HepG2 (cell line): ENCODE results near the gene PTPRU. TPM values are rescaled to one million over a fixed set of nuclear protein-coding genes. Genes with fewer than 3 reads are reported as not detected.

Source experiments
- ETV5 ChIP-seq: IDR thresholded peaks from 2 replicates; pipeline ENCODE4 v1.6.1; 2018; ENCODE audit warnings: missing biosample characterization, missing genetic modification reagents, inconsistent platforms, borderline replicate concordance
- IKZF4 ChIP-seq: sonication (generic); formaldehyde crosslinking; IDR thresholded peaks from 2 replicates; pipeline ENCODE4 v1.5.1; 2020; ENCODE audit warnings: borderline replicate concordance, mild to moderate bottlenecking, low read depth, missing genetic modification reagents; ENCODE audit errors: not compliant biosample characterization
- KLF16 ChIP-seq, 2 experiments: sonication (generic) in 1 of 2; formaldehyde crosslinking in 1 of 2; IDR thresholded peaks; 2 replicates each; pipeline versions ENCODE4 v1.6.1 to v1.8.0; 2016 to 2023; ENCODE audit warnings: missing genetic modification reagents in 2 of 2, missing compliant biosample characterization in 1 of 2
- PLRG1 ChIP-seq: fragments of 450-650 bp; conservative IDR thresholded peaks from 2 replicates; pipeline ENCODE4 v1.6.1; 2016
- SUZ12 ChIP-seq: fragments of 150-350 bp; IDR thresholded peaks from 2 replicates; pipeline ENCODE4 v1.6.1; 2014; ENCODE audit warnings: low read depth, low read length
- ZNF260 ChIP-seq: sonication (generic); formaldehyde crosslinking; IDR thresholded peaks from 2 replicates; pipeline ENCODE4 v1.4.0; 2020; ENCODE audit warnings: missing genetic modification reagents, low read depth, mild to moderate bottlenecking, borderline replicate concordance
- ZNF451 ChIP-seq: sonication (generic); formaldehyde crosslinking; IDR thresholded peaks from 2 replicates; pipeline ENCODE4 v1.5.0; 2020; ENCODE audit warnings: mild to moderate bottlenecking, missing genetic modification reagents
- polyA plus RNA-seq, 8 experiments: library from polyadenylated mRNA; depleted of rRNA in 3 of 8; stranded (reverse) in 7 of 8; unstranded in 1 of 8; fragments of >200 nt; fragmentation: Illumina TruSeq in 4 of 8; extraction: Trizol in 4 of 8; gene quantifications; 2 replicates each; pipeline versions ENCODE4 v1.2.1 to v1.2.3, GENCODE V29; 2011 to 2016; ENCODE audit warnings: low read depth in 4 of 8, missing spikeins in 1 of 8, mixed read lengths in 1 of 8; ENCODE audit not compliant: insufficient read depth in 1 of 8
- total RNA-seq, 5 experiments: library from RNA; depleted of rRNA; stranded (reverse); fragments of >200 nt; fragmentation: Illumina TruSeq; extraction: Trizol; gene quantifications; 2 replicates each; pipeline ENCODE4 v1.2.3, GENCODE V29; 2016; ENCODE audit warnings: low read depth in 1 of 5
- TF ChIP-seq, protein P1 (sequence below), 2 experiments: sonication (generic) in 1 of 2; formaldehyde crosslinking in 1 of 2; IDR thresholded peaks; 2 replicates each; pipeline versions ENCODE4 v1.6.1 to v1.9.0; 2014 to 2022; ENCODE audit warnings: antibody characterized with exemption in 1 of 2, borderline replicate concordance in 1 of 2, inconsistent platforms in 1 of 2, low read depth in 1 of 2, missing genetic modification reagents in 1 of 2
- TF ChIP-seq, protein P2 (sequence below): sonication (generic); formaldehyde crosslinking; IDR thresholded peaks from 2 replicates; pipeline ENCODE4 v1.4.0; 2020; ENCODE audit warnings: low read depth, missing genetic modification reagents
- TF ChIP-seq, protein P3 (sequence below): sonication (generic); formaldehyde crosslinking; IDR thresholded peaks from 2 replicates; pipeline ENCODE4 v1.5.0; 2020; ENCODE audit warnings: missing genetic modification reagents
- TF ChIP-seq, protein P4 (sequence below): sonication (generic); formaldehyde crosslinking; IDR thresholded peaks from 2 replicates; pipeline ENCODE4 v1.5.1; 2020; ENCODE audit warnings: mild to moderate bottlenecking, missing genetic modification reagents, moderate library complexity

PTPRU gene
- total and polyA plus RNA-seq, 2 of the 13 experiments (the other 11 are each of a cell fraction or from before 2014, with no cell fraction given) = 21.6 to 22.3 TPM

DNA sequence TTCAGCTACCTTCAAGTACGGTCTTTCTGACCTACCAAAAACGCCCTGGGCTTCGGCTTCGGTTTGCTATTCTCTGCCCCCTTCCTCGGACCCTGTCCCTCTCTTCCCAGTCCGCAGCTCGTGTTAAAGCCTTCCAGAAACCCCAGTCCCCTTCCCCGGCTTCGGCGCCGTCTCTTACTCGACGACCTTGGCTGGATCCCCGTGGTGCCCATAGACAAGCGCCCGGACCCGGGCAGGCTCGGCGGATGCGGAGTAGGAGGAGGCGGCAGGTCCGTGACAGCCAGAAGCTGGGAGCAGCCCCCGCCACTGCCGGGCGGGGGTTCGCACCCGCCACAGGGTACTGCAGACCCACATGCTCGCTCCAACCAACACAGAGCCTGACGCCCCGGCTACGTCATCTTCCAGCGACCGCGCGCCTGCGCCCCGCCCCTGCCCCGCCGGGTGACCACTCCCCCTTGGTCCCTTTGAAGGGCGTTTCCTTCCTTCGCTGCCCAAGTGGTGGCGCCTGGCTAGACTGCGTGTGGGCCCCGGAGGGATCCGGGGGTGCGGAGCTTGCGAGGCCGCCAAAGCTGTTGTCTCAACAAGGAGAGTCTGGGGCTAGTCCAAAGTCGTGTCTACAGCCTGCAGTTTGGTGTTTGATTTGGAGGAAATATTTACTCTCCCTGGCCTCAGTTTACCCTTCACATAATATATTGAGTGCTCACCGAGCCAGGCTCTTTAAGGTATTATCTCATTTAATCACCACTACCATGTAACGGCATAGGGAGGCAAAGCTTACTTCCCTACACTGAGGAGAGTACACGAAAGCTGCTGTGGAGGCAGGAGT lies 5.6 kb upstream of the PTPRU start, which contains the start of gene MECR (continued):
- TF ChIP-seq, protein P1, sequence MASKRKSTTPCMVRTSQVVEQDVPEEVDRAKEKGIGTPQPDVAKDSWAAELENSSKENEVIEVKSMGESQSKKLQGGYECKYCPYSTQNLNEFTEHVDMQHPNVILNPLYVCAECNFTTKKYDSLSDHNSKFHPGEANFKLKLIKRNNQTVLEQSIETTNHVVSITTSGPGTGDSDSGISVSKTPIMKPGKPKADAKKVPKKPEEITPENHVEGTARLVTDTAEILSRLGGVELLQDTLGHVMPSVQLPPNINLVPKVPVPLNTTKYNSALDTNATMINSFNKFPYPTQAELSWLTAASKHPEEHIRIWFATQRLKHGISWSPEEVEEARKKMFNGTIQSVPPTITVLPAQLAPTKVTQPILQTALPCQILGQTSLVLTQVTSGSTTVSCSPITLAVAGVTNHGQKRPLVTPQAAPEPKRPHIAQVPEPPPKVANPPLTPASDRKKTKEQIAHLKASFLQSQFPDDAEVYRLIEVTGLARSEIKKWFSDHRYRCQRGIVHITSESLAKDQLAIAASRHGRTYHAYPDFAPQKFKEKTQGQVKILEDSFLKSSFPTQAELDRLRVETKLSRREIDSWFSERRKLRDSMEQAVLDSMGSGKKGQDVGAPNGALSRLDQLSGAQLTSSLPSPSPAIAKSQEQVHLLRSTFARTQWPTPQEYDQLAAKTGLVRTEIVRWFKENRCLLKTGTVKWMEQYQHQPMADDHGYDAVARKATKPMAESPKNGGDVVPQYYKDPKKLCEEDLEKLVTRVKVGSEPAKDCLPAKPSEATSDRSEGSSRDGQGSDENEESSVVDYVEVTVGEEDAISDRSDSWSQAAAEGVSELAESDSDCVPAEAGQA (IDR thresholded peaks at IDR 0.05; ENCODE audit: low read depth) = peak; percentile 77
- TF ChIP-seq, protein P1 (CRISPR knock-in tag; IDR thresholded peaks at IDR 0.05; ENCODE audit: borderline replicate concordance) = no peak
- TF ChIP-seq, protein P2, sequence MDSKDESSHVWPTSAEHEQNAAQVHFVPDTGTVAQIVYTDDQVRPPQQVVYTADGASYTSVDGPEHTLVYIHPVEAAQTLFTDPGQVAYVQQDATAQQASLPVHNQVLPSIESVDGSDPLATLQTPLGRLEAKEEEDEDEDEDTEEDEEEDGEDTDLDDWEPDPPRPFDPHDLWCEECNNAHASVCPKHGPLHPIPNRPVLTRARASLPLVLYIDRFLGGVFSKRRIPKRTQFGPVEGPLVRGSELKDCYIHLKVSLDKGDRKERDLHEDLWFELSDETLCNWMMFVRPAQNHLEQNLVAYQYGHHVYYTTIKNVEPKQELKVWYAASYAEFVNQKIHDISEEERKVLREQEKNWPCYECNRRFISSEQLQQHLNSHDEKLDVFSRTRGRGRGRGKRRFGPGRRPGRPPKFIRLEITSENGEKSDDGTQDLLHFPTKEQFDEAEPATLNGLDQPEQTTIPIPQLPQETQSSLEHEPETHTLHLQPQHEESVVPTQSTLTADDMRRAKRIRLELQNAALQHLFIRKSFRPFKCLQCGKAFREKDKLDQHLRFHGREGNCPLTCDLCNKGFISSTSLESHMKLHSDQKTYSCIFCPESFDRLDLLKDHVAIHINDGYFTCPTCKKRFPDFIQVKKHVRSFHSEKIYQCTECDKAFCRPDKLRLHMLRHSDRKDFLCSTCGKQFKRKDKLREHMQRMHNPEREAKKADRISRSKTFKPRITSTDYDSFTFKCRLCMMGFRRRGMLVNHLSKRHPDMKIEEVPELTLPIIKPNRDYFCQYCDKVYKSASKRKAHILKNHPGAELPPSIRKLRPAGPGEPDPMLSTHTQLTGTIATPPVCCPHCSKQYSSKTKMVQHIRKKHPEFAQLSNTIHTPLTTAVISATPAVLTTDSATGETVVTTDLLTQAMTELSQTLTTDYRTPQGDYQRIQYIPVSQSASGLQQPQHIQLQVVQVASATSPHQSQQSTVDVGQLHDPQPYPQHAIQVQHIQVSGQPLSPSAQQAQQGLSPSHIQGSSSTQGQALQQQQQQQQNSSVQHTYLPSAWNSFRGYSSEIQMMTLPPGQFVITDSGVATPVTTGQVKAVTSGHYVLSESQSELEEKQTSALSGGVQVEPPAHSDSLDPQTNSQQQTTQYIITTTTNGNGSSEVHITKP (CRISPR knock-in tag) = 0 out of 2 replicates have a peak, but pooled peaks have one; percentile 37
- TF ChIP-seq SUZ12 (no peak), ETV5 (CRISPR knock-in tag) (no peak; the same call in 1 of the 2 replicates), KLF16 (CRISPR knock-in tag; IDR thresholded peaks at IDR 0.05) (peak in 1 of 2 experiments; percentile 79; a peak in 1 of 4 replicates), ZNF451 (CRISPR knock-in tag) (0 out of 2 replicates have a peak, but pooled peaks have one; percentile 45), IKZF4 (CRISPR knock-in tag) (no peak), PLRG1 (no peak), ZNF260 (no peak)
- TF ChIP-seq, protein P3, sequence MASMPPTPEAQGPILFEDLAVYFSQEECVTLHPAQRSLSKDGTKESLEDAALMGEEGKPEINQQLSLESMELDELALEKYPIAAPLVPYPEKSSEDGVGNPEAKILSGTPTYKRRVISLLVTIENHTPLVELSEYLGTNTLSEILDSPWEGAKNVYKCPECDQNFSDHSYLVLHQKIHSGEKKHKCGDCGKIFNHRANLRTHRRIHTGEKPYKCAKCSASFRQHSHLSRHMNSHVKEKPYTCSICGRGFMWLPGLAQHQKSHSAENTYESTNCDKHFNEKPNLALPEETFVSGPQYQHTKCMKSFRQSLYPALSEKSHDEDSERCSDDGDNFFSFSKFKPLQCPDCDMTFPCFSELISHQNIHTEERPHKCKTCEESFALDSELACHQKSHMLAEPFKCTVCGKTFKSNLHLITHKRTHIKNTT (CRISPR knock-in tag) = no peak
- TF ChIP-seq, protein P4, sequence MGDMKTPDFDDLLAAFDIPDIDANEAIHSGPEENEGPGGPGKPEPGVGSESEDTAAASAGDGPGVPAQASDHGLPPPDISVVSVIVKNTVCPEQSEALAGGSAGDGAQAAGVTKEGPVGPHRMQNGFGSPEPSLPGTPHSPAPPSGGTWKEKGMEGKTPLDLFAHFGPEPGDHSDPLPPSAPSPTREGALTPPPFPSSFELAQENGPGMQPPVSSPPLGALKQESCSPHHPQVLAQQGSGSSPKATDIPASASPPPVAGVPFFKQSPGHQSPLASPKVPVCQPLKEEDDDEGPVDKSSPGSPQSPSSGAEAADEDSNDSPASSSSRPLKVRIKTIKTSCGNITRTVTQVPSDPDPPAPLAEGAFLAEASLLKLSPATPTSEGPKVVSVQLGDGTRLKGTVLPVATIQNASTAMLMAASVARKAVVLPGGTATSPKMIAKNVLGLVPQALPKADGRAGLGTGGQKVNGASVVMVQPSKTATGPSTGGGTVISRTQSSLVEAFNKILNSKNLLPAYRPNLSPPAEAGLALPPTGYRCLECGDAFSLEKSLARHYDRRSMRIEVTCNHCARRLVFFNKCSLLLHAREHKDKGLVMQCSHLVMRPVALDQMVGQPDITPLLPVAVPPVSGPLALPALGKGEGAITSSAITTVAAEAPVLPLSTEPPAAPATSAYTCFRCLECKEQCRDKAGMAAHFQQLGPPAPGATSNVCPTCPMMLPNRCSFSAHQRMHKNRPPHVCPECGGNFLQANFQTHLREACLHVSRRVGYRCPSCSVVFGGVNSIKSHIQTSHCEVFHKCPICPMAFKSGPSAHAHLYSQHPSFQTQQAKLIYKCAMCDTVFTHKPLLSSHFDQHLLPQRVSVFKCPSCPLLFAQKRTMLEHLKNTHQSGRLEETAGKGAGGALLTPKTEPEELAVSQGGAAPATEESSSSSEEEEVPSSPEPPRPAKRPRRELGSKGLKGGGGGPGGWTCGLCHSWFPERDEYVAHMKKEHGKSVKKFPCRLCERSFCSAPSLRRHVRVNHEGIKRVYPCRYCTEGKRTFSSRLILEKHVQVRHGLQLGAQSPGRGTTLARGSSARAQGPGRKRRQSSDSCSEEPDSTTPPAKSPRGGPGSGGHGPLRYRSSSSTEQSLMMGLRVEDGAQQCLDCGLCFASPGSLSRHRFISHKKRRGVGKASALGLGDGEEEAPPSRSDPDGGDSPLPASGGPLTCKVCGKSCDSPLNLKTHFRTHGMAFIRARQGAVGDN (CRISPR knock-in tag) = peak; percentile 93
